WTC11 (cell line): Measurements from ENCODE around the gene LTBP2. TPM values are rescaled to one million over a fixed set of nuclear protein-coding genes. Genes with fewer than 3 reads are reported as not detected.
A peak's percentile ranks its signal among the peaks of the same experiment; 100 is the strongest.

ENCODE experiments used
- ATAC-seq: fragments of 200-7000 bp; cut with Tn5 transposase; 2 replicates; pipeline ENCODE4 v1.10.0; 2021; ENCODE audit warnings: mild to moderate bottlenecking, moderate library complexity
- CTCF ChIA-PET: fragments of 300-600 bp; sonication (Branson Sonifier 250); formaldehyde crosslinking; loops from one replicate; lab custom pipeline; 2021; ENCODE audit warnings: antibody characterized with exemption; lab: Charles Lee
- POLR2A ChIA-PET: fragments of 350-600 bp; sonication (Branson Sonifier 250); formaldehyde crosslinking; loops from one replicate; lab custom pipeline; 2021; ENCODE audit warnings: antibody characterized with exemption; lab: Charles Lee
- DNase-seq: peaks from one replicate; pipeline ENCODE4 v3.0.0; 2021; ENCODE audit warnings: low spot score
- H3K27ac Mint-ChIP-seq: 2 replicates; pipeline ENCODE4 v1.8.0; 2021; ENCODE audit warnings: mixed read lengths
- H3K27me3 Mint-ChIP-seq: 2 replicates; pipeline ENCODE4 v1.8.0; 2021; ENCODE audit warnings: low read depth, mild to moderate bottlenecking, moderate library complexity, mixed read lengths
- H3K36me3 Mint-ChIP-seq: 2 replicates; pipeline ENCODE4 v1.8.0; 2021; ENCODE audit warnings: mixed read lengths
- H3K4me1 Mint-ChIP-seq: 2 replicates; pipeline ENCODE4 v1.8.0; 2022; ENCODE audit warnings: mixed read lengths
- H3K4me3 Mint-ChIP-seq: 2 replicates; pipeline ENCODE4 v1.8.0; 2021; ENCODE audit warnings: mild to moderate bottlenecking, moderate library complexity, mixed read lengths
- H3K9me3 Mint-ChIP-seq: 2 replicates; pipeline ENCODE4 v1.8.0; 2021; ENCODE audit warnings: mixed read lengths
- FOXK1 ChIP-seq: sonication (generic); formaldehyde crosslinking; IDR thresholded peaks from 2 replicates; pipeline ENCODE4 v1.8.0; 2022; ENCODE audit warnings: mild to moderate bottlenecking, moderate library complexity, missing genetic modification reagents
- KAT7 ChIP-seq: sonication (generic); formaldehyde crosslinking; IDR thresholded peaks from 2 replicates; pipeline ENCODE4 v1.8.1; 2023; ENCODE audit warnings: missing genetic modification reagents, mild to moderate bottlenecking, borderline replicate concordance
- MYBL2 ChIP-seq: sonication (generic); formaldehyde crosslinking; IDR thresholded peaks from 2 replicates; pipeline ENCODE4 v1.8.1; 2023; ENCODE audit warnings: mild to moderate bottlenecking, moderate library complexity, missing genetic modification reagents
- NFE2L1 ChIP-seq: sonication (generic); formaldehyde crosslinking; IDR thresholded peaks from 2 replicates; pipeline ENCODE4 v1.8.1; 2023; ENCODE audit warnings: missing genetic modification reagents
- OVOL2 ChIP-seq: fragments of 250-450 bp; sonication (Bioruptor Pico); IDR thresholded peaks from 2 replicates; pipeline ENCODE4 v1.9.0; 2021; ENCODE audit warnings: mild to moderate bottlenecking, borderline replicate concordance
- RORB ChIP-seq: fragments of 250-450 bp; sonication (Bioruptor Pico); IDR thresholded peaks from 2 replicates; pipeline ENCODE4 v1.9.0; 2021; ENCODE audit warnings: mild to moderate bottlenecking
- ZBTB21 ChIP-seq: sonication (generic); formaldehyde crosslinking; IDR thresholded peaks from 2 replicates; pipeline ENCODE4 v1.8.1; 2023; ENCODE audit warnings: mild to moderate bottlenecking, missing genetic modification reagents, borderline replicate concordance
- ZNF219 ChIP-seq: sonication (generic); formaldehyde crosslinking; IDR thresholded peaks from 2 replicates; pipeline ENCODE4 v1.8.0; 2023; ENCODE audit warnings: missing genetic modification reagents, mild to moderate bottlenecking, borderline replicate concordance
- ZNF232 ChIP-seq: sonication (generic); formaldehyde crosslinking; IDR thresholded peaks from 2 replicates; pipeline ENCODE4 v1.8.0; 2022; ENCODE audit warnings: mild to moderate bottlenecking, missing genetic modification reagents
- ZNF396 ChIP-seq: fragments of 250-450 bp; sonication (Bioruptor Pico); IDR thresholded peaks from 2 replicates; pipeline ENCODE4 v1.8.0; 2021; ENCODE audit warnings: mild to moderate bottlenecking, moderate library complexity, borderline replicate concordance
- ZNF423 ChIP-seq: fragments of 250-450 bp; sonication (Bioruptor Pico); IDR thresholded peaks from 2 replicates; pipeline ENCODE4 v2.1.2; 2022; ENCODE audit warnings: mild to moderate bottlenecking, moderate library complexity
- total RNA-seq: library from RNA; stranded (reverse); gene quantifications from 3 replicates; pipeline ENCODE4 v1.2.3, GENCODE V29; 2021
- TF ChIP-seq, protein P1 (sequence below): sonication (generic); formaldehyde crosslinking; IDR thresholded peaks from 2 replicates; pipeline ENCODE4 v1.8.1; 2022; ENCODE audit warnings: missing genetic modification reagents, borderline replicate concordance
- TF ChIP-seq, protein P2 (sequence below): sonication (generic); formaldehyde crosslinking; IDR thresholded peaks from 2 replicates; pipeline ENCODE4 v1.8.1; 2023; ENCODE audit warnings: mild to moderate bottlenecking, missing genetic modification reagents, moderate library complexity
- TF ChIP-seq, protein P3 (sequence below): sonication (generic); formaldehyde crosslinking; IDR thresholded peaks from 2 replicates; pipeline ENCODE4 v1.8.0; 2022; ENCODE audit warnings: mild to moderate bottlenecking, missing genetic modification reagents
- TF ChIP-seq, protein P4 (sequence below): sonication (generic); formaldehyde crosslinking; IDR thresholded peaks from 2 replicates; pipeline ENCODE4 v1.8.0; 2022; ENCODE audit warnings: mild to moderate bottlenecking, missing genetic modification reagents
- TF ChIP-seq, protein P5 (sequence below): sonication (generic); formaldehyde crosslinking; IDR thresholded peaks from 2 replicates; pipeline ENCODE4 v1.8.0; 2023; ENCODE audit warnings: missing genetic modification reagents

Gene LTBP2
- total RNA-seq, 1 experiment from 2014 or later: 1.2 TPM

DNA sequence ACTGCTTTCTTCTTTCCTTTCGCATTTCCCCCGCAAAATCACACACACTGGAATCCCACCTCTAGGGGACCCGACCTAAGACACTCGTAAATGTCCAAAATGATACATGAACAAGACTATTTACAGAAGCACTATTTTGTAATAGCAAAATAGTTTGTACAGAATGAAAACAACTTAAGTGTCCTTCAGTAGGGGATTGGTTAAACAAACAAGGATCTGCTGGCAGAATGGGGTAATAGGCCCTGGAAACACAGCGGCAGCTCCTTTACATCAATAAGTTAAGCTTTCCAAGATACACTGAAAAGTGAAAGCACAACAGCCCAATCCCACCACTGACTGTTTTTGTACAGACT is 48.8 kb downstream of the LTBP2 start:
- no peak overlapping the region for H3K4me3 Mint-ChIP-seq
- peak overlapping the region; percentile 0; the same call in 1 of the 2 replicates for H3K27ac Mint-ChIP-seq
- H3K9me3 Mint-ChIP-seq: no peaks in the 10 kb centered on the region
- TF ChIP-seq OVOL2 (CRISPR knock-in tag) (no peak), MYBL2 (CRISPR knock-in tag) (no peak), FOXK1 (CRISPR knock-in tag) (no peak), ZNF232 (CRISPR knock-in tag) (no peak), NFE2L1 (no peak), KAT7 (CRISPR knock-in tag) (no peak), RORB (CRISPR knock-in tag) (no peak), ZBTB21 (CRISPR knock-in tag) (no peak), ZNF219 (CRISPR knock-in tag) (no peak)
- TF ChIP-seq, protein P1, sequence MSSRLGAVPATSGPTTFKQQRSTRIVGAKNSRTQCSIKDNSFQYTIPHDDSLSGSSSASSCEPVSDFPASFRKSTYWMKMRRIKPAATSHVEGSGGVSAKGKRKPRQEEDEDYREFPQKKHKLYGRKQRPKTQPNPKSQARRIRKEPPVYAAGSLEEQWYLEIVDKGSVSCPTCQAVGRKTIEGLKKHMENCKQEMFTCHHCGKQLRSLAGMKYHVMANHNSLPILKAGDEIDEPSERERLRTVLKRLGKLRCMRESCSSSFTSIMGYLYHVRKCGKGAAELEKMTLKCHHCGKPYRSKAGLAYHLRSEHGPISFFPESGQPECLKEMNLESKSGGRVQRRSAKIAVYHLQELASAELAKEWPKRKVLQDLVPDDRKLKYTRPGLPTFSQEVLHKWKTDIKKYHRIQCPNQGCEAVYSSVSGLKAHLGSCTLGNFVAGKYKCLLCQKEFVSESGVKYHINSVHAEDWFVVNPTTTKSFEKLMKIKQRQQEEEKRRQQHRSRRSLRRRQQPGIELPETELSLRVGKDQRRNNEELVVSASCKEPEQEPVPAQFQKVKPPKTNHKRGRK (CRISPR knock-in tag): no peak
- TF ChIP-seq, protein P2, sequence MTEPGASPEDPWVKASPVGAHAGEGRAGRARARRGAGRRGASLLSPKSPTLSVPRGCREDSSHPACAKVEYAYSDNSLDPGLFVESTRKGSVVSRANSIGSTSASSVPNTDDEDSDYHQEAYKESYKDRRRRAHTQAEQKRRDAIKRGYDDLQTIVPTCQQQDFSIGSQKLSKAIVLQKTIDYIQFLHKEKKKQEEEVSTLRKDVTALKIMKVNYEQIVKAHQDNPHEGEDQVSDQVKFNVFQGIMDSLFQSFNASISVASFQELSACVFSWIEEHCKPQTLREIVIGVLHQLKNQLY (CRISPR knock-in tag): no peak
- TF ChIP-seq, protein P3, sequence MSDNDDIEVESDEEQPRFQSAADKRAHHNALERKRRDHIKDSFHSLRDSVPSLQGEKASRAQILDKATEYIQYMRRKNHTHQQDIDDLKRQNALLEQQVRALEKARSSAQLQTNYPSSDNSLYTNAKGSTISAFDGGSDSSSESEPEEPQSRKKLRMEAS (CRISPR knock-in tag): no peak
- TF ChIP-seq, protein P4, sequence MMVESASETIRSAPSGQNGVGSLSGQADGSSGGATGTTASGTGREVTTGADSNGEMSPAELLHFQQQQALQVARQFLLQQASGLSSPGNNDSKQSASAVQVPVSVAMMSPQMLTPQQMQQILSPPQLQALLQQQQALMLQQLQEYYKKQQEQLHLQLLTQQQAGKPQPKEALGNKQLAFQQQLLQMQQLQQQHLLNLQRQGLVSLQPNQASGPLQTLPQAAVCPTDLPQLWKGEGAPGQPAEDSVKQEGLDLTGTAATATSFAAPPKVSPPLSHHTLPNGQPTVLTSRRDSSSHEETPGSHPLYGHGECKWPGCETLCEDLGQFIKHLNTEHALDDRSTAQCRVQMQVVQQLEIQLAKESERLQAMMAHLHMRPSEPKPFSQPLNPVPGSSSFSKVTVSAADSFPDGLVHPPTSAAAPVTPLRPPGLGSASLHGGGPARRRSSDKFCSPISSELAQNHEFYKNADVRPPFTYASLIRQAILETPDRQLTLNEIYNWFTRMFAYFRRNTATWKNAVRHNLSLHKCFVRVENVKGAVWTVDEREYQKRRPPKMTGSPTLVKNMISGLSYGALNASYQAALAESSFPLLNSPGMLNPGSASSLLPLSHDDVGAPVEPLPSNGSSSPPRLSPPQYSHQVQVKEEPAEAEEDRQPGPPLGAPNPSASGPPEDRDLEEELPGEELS: no peak
- TF ChIP-seq, protein P5, sequence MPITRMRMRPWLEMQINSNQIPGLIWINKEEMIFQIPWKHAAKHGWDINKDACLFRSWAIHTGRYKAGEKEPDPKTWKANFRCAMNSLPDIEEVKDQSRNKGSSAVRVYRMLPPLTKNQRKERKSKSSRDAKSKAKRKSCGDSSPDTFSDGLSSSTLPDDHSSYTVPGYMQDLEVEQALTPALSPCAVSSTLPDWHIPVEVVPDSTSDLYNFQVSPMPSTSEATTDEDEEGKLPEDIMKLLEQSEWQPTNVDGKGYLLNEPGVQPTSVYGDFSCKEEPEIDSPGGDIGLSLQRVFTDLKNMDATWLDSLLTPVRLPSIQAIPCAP: no peak
- TF ChIP-seq, all 79 proteins: peak for 0
- Mint-ChIP-seq H3K4me1 (peaks cover 8% of the 10 kb centered on the region), H3K36me3 (no peaks in the 10 kb centered on the region), H3K27me3 (no peaks in the 10 kb centered on the region)
- ATAC-seq (no peak), DNase-seq (no peak)
- POLR2A ChIA-PET: no interaction called here
- CTCF ChIA-PET: interaction anchor here (0.5 to 2.2 kb wide), 12 partner anchors 9 to 70 kb away, joined by 3 to 39 read pairs (median 6); partner anchors contain the start of genes ISCA2, LTBP2 and NPC2

DNA sequence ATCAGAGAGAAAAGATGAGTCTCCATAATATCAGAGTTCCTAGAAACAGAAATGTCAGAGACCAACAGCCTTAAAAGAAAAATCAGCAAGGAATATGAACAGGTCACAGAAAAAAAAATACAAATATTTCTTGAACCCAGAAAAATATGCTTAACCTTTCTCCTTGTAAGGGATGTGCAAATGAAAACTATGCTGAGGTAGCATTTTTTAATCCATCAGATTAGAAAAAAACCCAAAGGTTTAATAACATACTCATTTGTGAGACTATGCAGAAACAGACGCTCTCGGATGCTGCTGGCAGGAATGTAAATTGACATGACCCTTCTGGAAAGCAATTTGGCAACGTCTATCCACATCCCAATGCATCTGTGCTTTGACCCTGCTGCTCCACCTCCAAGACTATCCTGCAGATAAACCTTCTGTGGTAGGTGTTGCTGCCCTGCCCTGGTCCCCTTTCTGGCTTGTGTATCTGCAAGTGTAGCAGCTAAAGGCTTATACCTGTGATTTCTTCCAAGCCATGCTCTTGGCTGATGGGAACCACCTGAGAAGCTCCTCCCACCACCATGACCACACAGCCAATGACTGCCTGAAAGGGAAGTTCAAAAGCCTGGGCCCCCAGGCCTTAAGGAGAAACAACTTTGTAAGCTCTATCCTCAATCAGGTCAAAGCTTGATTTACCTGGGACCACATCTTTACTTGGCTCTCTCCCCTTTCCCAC is 49.4 kb downstream of the LTBP2 start:
- TF ChIP-seq ZNF396: no peak
- TF ChIP-seq, protein P1 (CRISPR knock-in tag): no peak
- TF ChIP-seq, protein P3 (CRISPR knock-in tag): no peak
- no peak for TF ChIP-seq ZNF423 (CRISPR knock-in tag)
- Mint-ChIP-seq H3K9me3 (no peaks in the 10 kb centered on the region), H3K27ac (peak overlapping the region; percentile 0; the same call in 1 of the 2 replicates), H3K4me3 (no peak overlapping the region), H3K4me1 (peaks cover 8% of the 10 kb centered on the region), H3K27me3 (no peaks in the 10 kb centered on the region), H3K36me3 (no peaks in the 10 kb centered on the region)
- POLR2A ChIA-PET: no interaction called here
- DNase-seq (no peak), ATAC-seq (peak; percentile 91)
- CTCF ChIA-PET: interaction anchor here (0.5 to 2.2 kb wide), 14 partner anchors 9 to 518 kb away, joined by 3 to 39 read pairs (median 6); partner anchors contain the start of genes ISCA2, LTBP2 and NPC2
